ENCODE measurements around the gene CASP8AP2.

- TF ChIP-seq, protein P1, sequence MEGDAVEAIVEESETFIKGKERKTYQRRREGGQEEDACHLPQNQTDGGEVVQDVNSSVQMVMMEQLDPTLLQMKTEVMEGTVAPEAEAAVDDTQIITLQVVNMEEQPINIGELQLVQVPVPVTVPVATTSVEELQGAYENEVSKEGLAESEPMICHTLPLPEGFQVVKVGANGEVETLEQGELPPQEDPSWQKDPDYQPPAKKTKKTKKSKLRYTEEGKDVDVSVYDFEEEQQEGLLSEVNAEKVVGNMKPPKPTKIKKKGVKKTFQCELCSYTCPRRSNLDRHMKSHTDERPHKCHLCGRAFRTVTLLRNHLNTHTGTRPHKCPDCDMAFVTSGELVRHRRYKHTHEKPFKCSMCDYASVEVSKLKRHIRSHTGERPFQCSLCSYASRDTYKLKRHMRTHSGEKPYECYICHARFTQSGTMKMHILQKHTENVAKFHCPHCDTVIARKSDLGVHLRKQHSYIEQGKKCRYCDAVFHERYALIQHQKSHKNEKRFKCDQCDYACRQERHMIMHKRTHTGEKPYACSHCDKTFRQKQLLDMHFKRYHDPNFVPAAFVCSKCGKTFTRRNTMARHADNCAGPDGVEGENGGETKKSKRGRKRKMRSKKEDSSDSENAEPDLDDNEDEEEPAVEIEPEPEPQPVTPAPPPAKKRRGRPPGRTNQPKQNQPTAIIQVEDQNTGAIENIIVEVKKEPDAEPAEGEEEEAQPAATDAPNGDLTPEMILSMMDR (IDR thresholded peaks at IDR 0.05) = no peak
- no peak for TF ChIP-seq POLR2AphosphoS5 (IDR thresholded peaks at IDR 0.05)
- no peak for TF ChIP-seq POLR2A (IDR thresholded peaks at IDR 0.05)
Observed at GRCh38 chr6:89842228-89842627, 12.5 kb downstream of the CASP8AP2 start.

Measured in sigmoid colon (tissue), 4 donors.